ENCODE results near the gene FGF14. TPM values are rescaled to one million over a fixed set of nuclear protein-coding genes. Genes with fewer than 3 reads are reported as not detected.

Gene FGF14
- total and polyA plus RNA-seq, 2 of the 4 experiments (the other 2 are of a cell fraction): under 0.01 TPM; not detected in 1

DNA sequence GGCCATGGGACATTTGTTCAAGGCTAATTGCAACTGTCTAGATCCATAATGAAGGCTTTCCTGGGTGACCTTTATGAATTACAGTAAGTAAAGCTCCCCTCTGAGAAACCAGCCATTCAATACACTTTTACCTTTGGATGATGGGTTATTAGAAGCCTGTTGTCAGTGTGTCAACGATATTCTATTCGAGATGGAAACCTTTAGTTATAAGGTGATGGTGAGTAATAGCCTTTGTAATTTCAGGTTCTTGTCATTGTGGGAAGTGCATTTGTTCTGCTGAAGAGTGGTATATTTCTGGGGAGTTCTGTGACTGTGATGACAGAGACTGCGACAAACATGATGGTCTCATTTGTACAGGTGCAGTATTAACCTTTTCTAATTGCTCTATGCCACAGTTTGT lies 687.7 kb downstream of the FGF14 start:
- Histone ChIP-seq H2AK5ac (ENCODE audit: low read depth, low read length) (no peak overlapping the region), H3K56ac (ENCODE audit: extremely low read depth, insufficient read depth, low read length) (no peak overlapping the region), H2BK5ac (ENCODE audit: low read depth, low read length, poor library complexity, severe bottlenecking) (no peak overlapping the region), H3K18ac (ENCODE audit: low read depth, low read length) (no peak overlapping the region), H3K4me3 (ENCODE audit: insufficient read depth, low read depth, low read length) (no peak overlapping the region), H2BK120ac (ENCODE audit: low read depth, low read length) (no peak overlapping the region), H3K27ac (ENCODE audit: insufficient read depth, low read length) (no peak overlapping the region), H2AFZ (replicated peaks; ENCODE audit: low read length, poor library complexity) (no peak overlapping the region), H3K9me1 (ENCODE audit: insufficient read depth, low read length) (no peaks in the 10 kb centered on the region), H3K4me1 (ENCODE audit: control insufficient read depth, insufficient read depth, low read length) (no peaks in the 10 kb centered on the region), H3K9me3 (ENCODE audit: control insufficient read depth, insufficient read depth, low read length) (no peaks in the 10 kb centered on the region), H3K79me1 (ENCODE audit: low read depth in 1 of 2, low read length in 2 of 2) (no peaks in the 10 kb centered on the region), H3K27me3 (ENCODE audit: control insufficient read depth, insufficient read depth, low read length) (no peaks in the 10 kb centered on the region), H4K91ac (ENCODE audit: insufficient read depth, low read depth, low read length) (no peak overlapping the region), H3K23ac (ENCODE audit: low read depth, low read length) (no peak overlapping the region), H3K9ac (ENCODE audit: low read depth, low read length) (no peak overlapping the region), H3K4ac (ENCODE audit: low read depth, low read length) (no peak overlapping the region), H2BK15ac (ENCODE audit: low read depth, low read length) (no peak overlapping the region), H4K8ac (ENCODE audit: low read depth in 2 of 2, low read length in 2 of 2) (no peak overlapping the region), H2BK20ac (ENCODE audit: low read depth, low read length) (no peak overlapping the region), H4K5ac (ENCODE audit: low read depth, low read length) (no peak overlapping the region), H3K36me3 (ENCODE audit: control insufficient read depth, insufficient read depth, low read length) (no peaks in the 10 kb centered on the region), H3K4me2 (ENCODE audit: low read depth, low read length) (no peak overlapping the region), H2AK9ac (replicated peaks; ENCODE audit: low read depth, low read length, poor library complexity) (no peak overlapping the region), H4K20me1 (ENCODE audit: insufficient read depth, low read length) (no peaks in the 10 kb centered on the region), H3K14ac (replicated peaks; ENCODE audit: low read depth, low read length) (no peak overlapping the region)
- no CpG with 5 or more reads among the region's 3 CpGs for WGBS, 2 experiments (ENCODE audit: extremely low coverage in 2 of 2, insufficient read length in 1 of 2)
- CTCF ChIA-PET: no interaction called here
- TF ChIP-seq USF2 (IDR thresholded peaks at IDR 0.05; ENCODE audit: low read depth, low read length) (no peak), NFE2L2 (IDR thresholded peaks at IDR 0.05; ENCODE audit: low read depth, low read length) (no peak), MXI1 (IDR thresholded peaks at IDR 0.05; ENCODE audit: borderline replicate concordance, low read depth, low read length) (no peak), SMC3 (IDR thresholded peaks at IDR 0.05; ENCODE audit: low read depth, low read length) (no peak), RCOR1 (IDR thresholded peaks at IDR 0.05; ENCODE audit: insufficient replicate concordance, low read length) (no peak), CHD1 (IDR thresholded peaks at IDR 0.05; ENCODE audit: low read depth, low read length) (no peak)
- TF ChIP-seq, protein P1, sequence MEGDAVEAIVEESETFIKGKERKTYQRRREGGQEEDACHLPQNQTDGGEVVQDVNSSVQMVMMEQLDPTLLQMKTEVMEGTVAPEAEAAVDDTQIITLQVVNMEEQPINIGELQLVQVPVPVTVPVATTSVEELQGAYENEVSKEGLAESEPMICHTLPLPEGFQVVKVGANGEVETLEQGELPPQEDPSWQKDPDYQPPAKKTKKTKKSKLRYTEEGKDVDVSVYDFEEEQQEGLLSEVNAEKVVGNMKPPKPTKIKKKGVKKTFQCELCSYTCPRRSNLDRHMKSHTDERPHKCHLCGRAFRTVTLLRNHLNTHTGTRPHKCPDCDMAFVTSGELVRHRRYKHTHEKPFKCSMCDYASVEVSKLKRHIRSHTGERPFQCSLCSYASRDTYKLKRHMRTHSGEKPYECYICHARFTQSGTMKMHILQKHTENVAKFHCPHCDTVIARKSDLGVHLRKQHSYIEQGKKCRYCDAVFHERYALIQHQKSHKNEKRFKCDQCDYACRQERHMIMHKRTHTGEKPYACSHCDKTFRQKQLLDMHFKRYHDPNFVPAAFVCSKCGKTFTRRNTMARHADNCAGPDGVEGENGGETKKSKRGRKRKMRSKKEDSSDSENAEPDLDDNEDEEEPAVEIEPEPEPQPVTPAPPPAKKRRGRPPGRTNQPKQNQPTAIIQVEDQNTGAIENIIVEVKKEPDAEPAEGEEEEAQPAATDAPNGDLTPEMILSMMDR (conservative IDR thresholded peaks at IDR 0.05; ENCODE audit: low read depth, low read length): no peak
- in situ Hi-C loops (cut with MboI; ENCODE audit: low sequenced_read_pairs): no loop called here
- intact Hi-C loops (cut with micrococcal nuclease): no loop called here
- DNase-seq (no peak), ATAC-seq (ENCODE audit: low read depth) (no peak)
- BruUV-seq (replicated peaks): no TSS peak
- POLR2A ChIA-PET (ENCODE audit: unreplicated experiment): no interaction called here
- dilution Hi-C loops (cut with HindIII; ENCODE audit: low sequenced_read_pairs, unreplicated experiment): no loop called here

Measured in IMR-90 (cell line).